Stromal cell of bone marrow (primary cell): ENCODE results near the gene CDH7.

Source experiments
- DNase-seq: peaks from one replicate; pipeline ENCODE4 v3.0.0-alpha.2; 2012; ENCODE audit warnings: low read depth

CDH7 gene

GRCh38 chr18:65768120-65768778 lies 17.4 kb downstream of the CDH7 start:
- no peak for DNase-seq

- DNase-seq = no peak
These were observed 18.8 kb downstream of the CDH7 start for GRCh38 chr18:65769652-65770051.

GRCh38 chr18:65786474-65786873 lies 35.7 kb downstream of the CDH7 start:
- DNase-seq = no peak

GRCh38 chr18:65788373-65788772 lies 37.6 kb downstream of the CDH7 start:
- DNase-seq = no peak

- DNase-seq = no peak
These were observed 39.8 kb downstream of the CDH7 start for GRCh38 chr18:65790604-65791003.

GRCh38 chr18:65791719-65792118 lies 40.9 kb downstream of the CDH7 start:
- no peak for DNase-seq

GRCh38 chr18:65792456-65793074 lies 41.8 kb downstream of the CDH7 start:
- DNase-seq = no peak

- no peak for DNase-seq
These were observed 57.9 kb downstream of the CDH7 start for GRCh38 chr18:65808759-65809158.

- DNase-seq = no peak
These were observed 60.5 kb downstream of the CDH7 start for GRCh38 chr18:65811307-65811706.

GRCh38 chr18:65815506-65815905 lies 64.7 kb downstream of the CDH7 start:
- no peak for DNase-seq

- no peak for DNase-seq
These were observed 66.4 kb downstream of the CDH7 start for GRCh38 chr18:65817178-65817577.

- no peak for DNase-seq
These were observed 71.1 kb downstream of the CDH7 start for GRCh38 chr18:65821911-65822310.

GRCh38 chr18:65822826-65823225 lies 72.0 kb downstream of the CDH7 start:
- DNase-seq = no peak

- DNase-seq = no peak
These were observed 76.6 kb downstream of the CDH7 start for GRCh38 chr18:65827444-65827843.

GRCh38 chr18:65835881-65836280 lies 85.1 kb downstream of the CDH7 start:
- DNase-seq = no peak

GRCh38 chr18:65846107-65846506 lies 95.3 kb downstream of the CDH7 start:
- DNase-seq = no peak

- DNase-seq = no peak
These were observed 101.5 kb downstream of the CDH7 start for GRCh38 chr18:65852273-65852672.

GRCh38 chr18:65859075-65859474 lies 108.3 kb downstream of the CDH7 start:
- DNase-seq = no peak

- no peak for DNase-seq
These were observed 118.7 kb downstream of the CDH7 start for GRCh38 chr18:65869527-65869926.

GRCh38 chr18:65876310-65876709 lies 125.5 kb downstream of the CDH7 start:
- no peak for DNase-seq

GRCh38 chr18:65897292-65897691 lies 146.5 kb downstream of the CDH7 start:
- no peak for DNase-seq

- DNase-seq = no peak
These were observed 150.7 kb downstream of the CDH7 start for GRCh38 chr18:65901522-65901921.

- no peak for DNase-seq
These were observed 155.8 kb downstream of the CDH7 start for GRCh38 chr18:65906621-65907034.

- DNase-seq = no peak
These were observed 156.5 kb downstream of the CDH7 start for GRCh38 chr18:65907281-65907680.
